B cell (primary cell): ENCODE data around the gene MOXD1. TPM values are rescaled to one million over a fixed set of nuclear protein-coding genes. Genes with fewer than 3 reads are reported as not detected.

Experiments
- ATAC-seq: fragments of 200-7000 bp; cut with Tn5 transposase; one replicate; pipeline ENCODE4 v1.10.0; 2021; ENCODE audit warnings: low read depth, mild to moderate bottlenecking, moderate number of reproducible peaks, moderate library complexity
- CTCF ChIA-PET: fragments of 350-600 bp; sonication (Branson Sonifier 250); formaldehyde crosslinking; loops from one replicate; lab custom pipeline; 2021; ENCODE audit warnings: antibody characterized with exemption, inconsistent platforms; lab: Charles Lee
- POLR2A ChIA-PET: fragments of 350-600 bp; sonication (Branson Sonifier 250); formaldehyde crosslinking; loops from one replicate; lab custom pipeline; 2021; ENCODE audit warnings: antibody characterized with exemption; lab: Charles Lee
- DNase-seq: peaks from one replicate; pipeline ENCODE4 v3.0.0; 2013
- H2AFZ ChIP-seq: 2 replicates; pipeline ENCODE4 v1.6.1; 2012; ENCODE audit warnings: mild to moderate bottlenecking, low read depth, low read length; ENCODE audit not compliant: insufficient read depth, poor library complexity, severe bottlenecking
- H3K27ac ChIP-seq, 2 donors: 1 replicate in 1 of 2; 2 replicates in 1 of 2; pipeline ENCODE4 v1.5.1; 2012 to 2013; ENCODE audit warnings: low read length in 2 of 2, mild to moderate bottlenecking in 2 of 2, moderate library complexity in 1 of 2
- H3K27me3 ChIP-seq, 4 experiments: fragments of 200-600 bp in 1 of 4; sonication (generic) in 1 of 4; replicated peaks in 1 of 4; 1 replicate in 2 of 4; 2 replicates in 2 of 4; pipeline versions ENCODE4 v1.6.1 to v1.7.0; 2013 to 2016; ENCODE audit warnings: low read length in 3 of 4, mild to moderate bottlenecking in 2 of 4, mixed read lengths in 1 of 4, moderate library complexity in 1 of 4; ENCODE audit not compliant: insufficient read depth in 4 of 4, control insufficient read depth in 3 of 4; ENCODE audit errors: control extremely low read depth in 1 of 4
- H3K36me3 ChIP-seq, 2 experiments: replicated peaks in 1 of 2; 1 replicate in 1 of 2; 2 replicates in 1 of 2; pipeline versions ENCODE4 v1.6.1 to v1.7.1; 2013; ENCODE audit warnings: low read length in 1 of 2; ENCODE audit not compliant: insufficient read depth in 2 of 2, control insufficient read depth in 1 of 2; ENCODE audit errors: control extremely low read depth in 1 of 2, extremely low read depth in 1 of 2
- H3K4me1 ChIP-seq, 2 donors: fragments of 200-600 bp in 1 of 2; sonication (generic) in 1 of 2; 1 replicate in 1 of 2; 2 replicates in 1 of 2; pipeline versions ENCODE4 v1.5.1 to v1.6.1; 2013 to 2017; ENCODE audit warnings: low read length in 2 of 2; ENCODE audit not compliant: control insufficient read depth in 2 of 2, insufficient read depth in 2 of 2
- H3K4me2 ChIP-seq: replicated peaks from 2 replicates; pipeline ENCODE3; 2012; ENCODE audit warnings: mild to moderate bottlenecking, low read depth, low read length; ENCODE audit not compliant: poor library complexity, severe bottlenecking
- H3K4me3 ChIP-seq, 5 experiments: fragments of 200-600 bp in 1 of 5; sonication (generic) in 1 of 5; 1 replicate in 3 of 5; 2 replicates in 2 of 5; pipeline versions ENCODE4 v1.5.1 to v1.7.0; 2011 to 2016; ENCODE audit warnings: low read length in 4 of 5, mild to moderate bottlenecking in 4 of 5, low read depth in 2 of 5, control low read depth in 1 of 5, moderate library complexity in 1 of 5; ENCODE audit not compliant: insufficient read depth in 1 of 5; ENCODE audit errors: control extremely low read depth in 1 of 5, extremely low read depth in 1 of 5
- H3K79me2 ChIP-seq: fragments of 200-600 bp; sonication (generic); one replicate; pipeline ENCODE4 v1.6.0; 2016; ENCODE audit warnings: low read length; ENCODE audit not compliant: control insufficient read depth, insufficient read depth
- H3K9ac ChIP-seq: fragments of 200-600 bp; sonication (generic); 2 replicates; pipeline ENCODE4 v1.6.1; 2017; ENCODE audit warnings: mild to moderate bottlenecking, low read length, moderate library complexity
- H3K9me3 ChIP-seq, 3 donors: one replicate each; pipeline versions ENCODE4 v1.6.1 to v1.7.1; 2013; ENCODE audit warnings: low read length in 2 of 3; ENCODE audit not compliant: control insufficient read depth in 2 of 3, insufficient read depth in 1 of 3; ENCODE audit errors: control extremely low read depth in 1 of 3
- H4K20me1 ChIP-seq: 2 replicates; pipeline ENCODE4 v1.6.0; 2012; ENCODE audit warnings: mild to moderate bottlenecking, low read length; ENCODE audit not compliant: insufficient read depth, control insufficient read depth, poor library complexity, severe bottlenecking
- H3K27ac Mint-ChIP-seq: one replicate; pipeline ENCODE4 v1.8.0; 2021; ENCODE audit warnings: mixed read lengths
- H3K27me3 Mint-ChIP-seq: one replicate; pipeline ENCODE4 v1.8.0; 2021; ENCODE audit warnings: mixed read lengths
- H3K4me1 Mint-ChIP-seq: one replicate; pipeline ENCODE4 v1.8.0; 2021; ENCODE audit warnings: mixed read lengths
- H3K4me3 Mint-ChIP-seq: one replicate; pipeline ENCODE4 v1.8.0; 2021; ENCODE audit warnings: mixed read lengths
- H3K9me3 Mint-ChIP-seq: one replicate; pipeline ENCODE4 v1.8.0; 2022; ENCODE audit warnings: mixed read lengths; ENCODE audit not compliant: insufficient read depth
- EZH2 ChIP-seq: IDR thresholded peaks from 2 replicates; pipeline ENCODE4 v1.6.1; 2012; ENCODE audit warnings: borderline replicate concordance, low read depth, mild to moderate bottlenecking, moderate library complexity, low read length; ENCODE audit not compliant: insufficient read depth, poor library complexity, severe bottlenecking
- WGBS: methylation state at CpG from one replicate; pipeline ENCODE4 v1.1.5; 2013; ENCODE audit warnings: missing lambda C conversion rate; ENCODE audit not compliant: insufficient coverage; 5-methylcytosine and 5-hydroxymethylcytosine counted together
- intact Hi-C: fragments of 100-400 bp; cut with micrococcal nuclease; formaldehyde crosslinking; loops from one replicate; pipeline ENCODE4 v1.10.0; 2022
- polyA plus RNA-seq: library from polyadenylated mRNA; depleted of rRNA; stranded (reverse); fragments of >200 nt; gene quantifications from 2 replicates; pipeline ENCODE4 v1.2.3, GENCODE V29; 2012
- total RNA-seq, 2 donors: library from RNA; stranded (reverse); fragments of 120-200 nt in 1 of 2; gene quantifications; 1 replicate in 1 of 2; 2 replicates in 1 of 2; pipeline versions ENCODE4 v1.2.3 to v1.2.4, GENCODE V29; 2013 to 2022
- TF ChIP-seq, protein P1 (sequence below): fragments of 200-600 bp; IDR thresholded peaks from one replicate; pipeline ENCODE4 v1.8.0; 2022; ENCODE audit warnings: antibody characterized with exemption, mild to moderate bottlenecking

Gene MOXD1
- total and polyA plus RNA-seq, 2 donors (not counting 1 experiment from before 2014, with no cell fraction given): 1.5 to 7.0 TPM

DNA sequence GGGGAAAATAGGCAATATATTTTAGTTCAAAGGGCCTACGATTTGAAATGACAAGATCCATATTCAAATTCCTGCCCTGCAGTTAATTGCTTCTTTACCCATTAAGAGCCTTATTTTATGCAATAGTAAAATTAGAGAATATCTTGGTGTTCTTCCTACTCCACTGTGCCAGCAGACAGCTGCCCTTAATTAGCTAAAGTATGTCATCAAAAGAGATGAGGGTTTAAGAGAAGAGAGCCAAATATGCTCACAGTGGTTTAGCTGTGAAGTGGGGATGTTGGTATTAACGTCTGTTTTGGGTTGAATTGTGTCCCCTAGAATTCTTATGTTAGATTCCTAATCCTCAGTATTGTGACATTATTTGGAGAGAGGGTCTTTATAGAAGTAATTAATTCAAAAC, 148.1 kb downstream of the MOXD1 start:
- ChIA-PET CTCF (no interaction called here), POLR2A (no interaction called here)
- no peak overlapping the region for H3K27ac Mint-ChIP-seq
- DNase-seq (no peak), ATAC-seq (no peak)
- intact Hi-C loops: no loop called here
- no peak overlapping the region for H3K4me3 Mint-ChIP-seq
- Histone ChIP-seq H2AFZ (no peak overlapping the region), H3K27me3 (no peaks in the 10 kb centered on the region), H3K9me3 (peaks cover 0 to 5% (median 0%) of the 10 kb centered on the region in 3 donors), H3K79me2 (no peaks in the 10 kb centered on the region), H4K20me1 (no peaks in the 10 kb centered on the region), H3K36me3 (no peaks in the 10 kb centered on the region), H3K4me3 (no peak overlapping the region), H3K27ac (no peak overlapping the region), H3K9ac (no peak overlapping the region), H3K4me2 (no peak overlapping the region), H3K4me1 (no peaks in the 10 kb centered on the region)
- H3K9me3 Mint-ChIP-seq: no peaks in the 10 kb centered on the region
- no CpG with 5 or more reads among the region's 2 CpGs for WGBS
- peaks cover 15% of the 10 kb centered on the region for H3K27me3 Mint-ChIP-seq
- no peaks in the 10 kb centered on the region for H3K4me1 Mint-ChIP-seq
- TF ChIP-seq, protein P1, sequence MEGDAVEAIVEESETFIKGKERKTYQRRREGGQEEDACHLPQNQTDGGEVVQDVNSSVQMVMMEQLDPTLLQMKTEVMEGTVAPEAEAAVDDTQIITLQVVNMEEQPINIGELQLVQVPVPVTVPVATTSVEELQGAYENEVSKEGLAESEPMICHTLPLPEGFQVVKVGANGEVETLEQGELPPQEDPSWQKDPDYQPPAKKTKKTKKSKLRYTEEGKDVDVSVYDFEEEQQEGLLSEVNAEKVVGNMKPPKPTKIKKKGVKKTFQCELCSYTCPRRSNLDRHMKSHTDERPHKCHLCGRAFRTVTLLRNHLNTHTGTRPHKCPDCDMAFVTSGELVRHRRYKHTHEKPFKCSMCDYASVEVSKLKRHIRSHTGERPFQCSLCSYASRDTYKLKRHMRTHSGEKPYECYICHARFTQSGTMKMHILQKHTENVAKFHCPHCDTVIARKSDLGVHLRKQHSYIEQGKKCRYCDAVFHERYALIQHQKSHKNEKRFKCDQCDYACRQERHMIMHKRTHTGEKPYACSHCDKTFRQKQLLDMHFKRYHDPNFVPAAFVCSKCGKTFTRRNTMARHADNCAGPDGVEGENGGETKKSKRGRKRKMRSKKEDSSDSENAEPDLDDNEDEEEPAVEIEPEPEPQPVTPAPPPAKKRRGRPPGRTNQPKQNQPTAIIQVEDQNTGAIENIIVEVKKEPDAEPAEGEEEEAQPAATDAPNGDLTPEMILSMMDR: no peak
- no peak for TF ChIP-seq EZH2

DNA sequence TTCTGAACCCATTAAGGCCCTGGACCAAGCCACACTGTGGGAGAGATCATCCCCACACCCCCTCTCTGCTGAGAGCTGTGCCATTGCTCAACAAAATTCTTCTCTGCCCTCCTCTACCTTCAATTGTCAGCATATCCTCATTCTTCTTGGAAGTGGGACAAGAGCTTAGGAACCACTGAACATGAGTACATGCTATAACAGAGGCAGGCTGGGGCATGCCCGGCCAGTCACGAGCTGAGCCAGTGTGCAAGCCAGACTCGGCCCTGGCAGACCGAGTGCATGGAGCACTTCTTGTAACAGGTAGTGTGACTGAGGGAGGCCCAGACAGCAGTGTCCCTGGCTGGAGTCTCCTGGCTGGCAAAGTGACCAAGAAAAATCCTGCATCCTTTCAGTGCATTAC, 149.2 kb downstream of the MOXD1 start:
- no peak overlapping the region for H2AFZ ChIP-seq
- H3K27ac ChIP-seq: no peak overlapping the region
- no peaks in the 10 kb centered on the region for H3K4me1 Mint-ChIP-seq
- H3K36me3 ChIP-seq: no peaks in the 10 kb centered on the region
- no peak overlapping the region for H3K4me2 ChIP-seq
- no peaks in the 10 kb centered on the region for H3K79me2 ChIP-seq
- WGBS: 80% methylated on average over 4 of the region's 4 CpGs
- H3K27ac Mint-ChIP-seq: no peak overlapping the region
- POLR2A ChIA-PET: no interaction called here
- no peak for TF ChIP-seq EZH2
- peaks cover 0 to 3% (median 0%) of the 10 kb centered on the region in 4 experiments for H3K27me3 ChIP-seq
- H3K4me1 ChIP-seq: no peaks in the 10 kb centered on the region
- ATAC-seq (no peak), DNase-seq (no peak)
- CTCF ChIA-PET: interaction anchor here (1.0 kb wide), 1 partner anchor 327 kb away, joined by 3 read pairs; no protein-coding TSS in a partner anchor
- peaks cover 18% of the 10 kb centered on the region for H3K27me3 Mint-ChIP-seq
- H3K9me3 ChIP-seq: peaks cover 0 to 5% (median 0%) of the 10 kb centered on the region in 3 donors
- H3K9me3 Mint-ChIP-seq: no peaks in the 10 kb centered on the region
- no peak overlapping the region for H3K4me3 Mint-ChIP-seq
- no peak overlapping the region for H3K4me3 ChIP-seq
- no peaks in the 10 kb centered on the region for H4K20me1 ChIP-seq
- intact Hi-C loops: no loop called here
- no peak overlapping the region for H3K9ac ChIP-seq
